ENCODE data around the gene TMEM108. TPM values are rescaled to one million over a fixed set of nuclear protein-coding genes. Genes with fewer than 3 reads are reported as not detected.

Gene TMEM108
- total RNA-seq, 1 donor from 2014 or later = 6.1 TPM

DNA sequence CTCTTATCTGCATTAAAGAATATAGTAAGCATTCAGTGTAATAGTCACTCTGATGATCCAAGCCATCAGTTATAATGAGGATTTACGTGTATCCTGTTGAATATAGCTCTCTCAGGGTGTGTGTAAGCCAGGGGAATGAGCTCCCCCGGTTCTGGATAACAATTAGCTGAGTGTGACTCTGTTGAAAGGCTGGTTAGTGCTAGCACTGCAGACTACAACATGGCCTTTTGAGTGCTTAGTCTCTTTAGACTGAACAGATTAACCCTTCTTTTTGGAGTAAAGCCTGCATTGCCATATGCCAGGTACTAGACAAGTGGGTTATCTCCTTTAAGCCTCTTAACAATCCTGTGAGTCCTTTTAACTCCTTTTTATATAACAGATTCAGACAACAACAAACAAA, 119.5 kb downstream of the TMEM108 start:
- TF ChIP-seq, protein P1, sequence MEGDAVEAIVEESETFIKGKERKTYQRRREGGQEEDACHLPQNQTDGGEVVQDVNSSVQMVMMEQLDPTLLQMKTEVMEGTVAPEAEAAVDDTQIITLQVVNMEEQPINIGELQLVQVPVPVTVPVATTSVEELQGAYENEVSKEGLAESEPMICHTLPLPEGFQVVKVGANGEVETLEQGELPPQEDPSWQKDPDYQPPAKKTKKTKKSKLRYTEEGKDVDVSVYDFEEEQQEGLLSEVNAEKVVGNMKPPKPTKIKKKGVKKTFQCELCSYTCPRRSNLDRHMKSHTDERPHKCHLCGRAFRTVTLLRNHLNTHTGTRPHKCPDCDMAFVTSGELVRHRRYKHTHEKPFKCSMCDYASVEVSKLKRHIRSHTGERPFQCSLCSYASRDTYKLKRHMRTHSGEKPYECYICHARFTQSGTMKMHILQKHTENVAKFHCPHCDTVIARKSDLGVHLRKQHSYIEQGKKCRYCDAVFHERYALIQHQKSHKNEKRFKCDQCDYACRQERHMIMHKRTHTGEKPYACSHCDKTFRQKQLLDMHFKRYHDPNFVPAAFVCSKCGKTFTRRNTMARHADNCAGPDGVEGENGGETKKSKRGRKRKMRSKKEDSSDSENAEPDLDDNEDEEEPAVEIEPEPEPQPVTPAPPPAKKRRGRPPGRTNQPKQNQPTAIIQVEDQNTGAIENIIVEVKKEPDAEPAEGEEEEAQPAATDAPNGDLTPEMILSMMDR (IDR thresholded peaks at IDR 0.05; ENCODE audit: unreplicated experiment) = no peak
- no peak overlapping the region for H3K27ac Mint-ChIP-seq
- no peaks in the 10 kb centered on the region for H3K27me3 Mint-ChIP-seq
- peaks cover 4% of the 10 kb centered on the region for H3K9me3 Mint-ChIP-seq (ENCODE audit: low read depth)
- no peak for DNase-seq (ENCODE audit: low spot score, unreplicated experiment)
- H3K4me3 Mint-ChIP-seq (ENCODE audit: low read depth) = no peak overlapping the region
- H3K4me1 Mint-ChIP-seq (ENCODE audit: low read depth) = no peaks in the 10 kb centered on the region
- H3K36me3 Mint-ChIP-seq (ENCODE audit: insufficient read depth) = no peaks in the 10 kb centered on the region

DNA sequence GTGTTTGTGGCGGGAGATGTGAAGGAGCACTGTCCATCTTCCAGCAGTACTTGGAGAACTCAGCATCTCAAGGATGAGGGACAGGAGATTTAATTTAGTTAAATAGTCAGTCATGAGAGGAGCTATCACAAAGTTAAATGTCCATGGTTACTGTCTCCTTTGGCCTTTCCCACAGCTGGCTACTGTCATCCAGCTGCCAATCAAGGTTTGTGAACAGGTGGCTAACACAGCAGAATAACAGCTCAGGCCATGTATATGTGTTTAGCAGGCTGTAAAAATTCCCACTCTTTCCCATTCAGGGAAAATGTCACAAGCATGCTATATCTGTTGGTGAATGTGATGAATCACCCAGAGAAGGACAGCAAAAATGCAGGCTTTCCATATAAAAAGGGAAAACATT, 120.5 kb downstream of the TMEM108 start:
- H3K4me1 Mint-ChIP-seq (ENCODE audit: low read depth) = no peaks in the 10 kb centered on the region
- H3K27ac Mint-ChIP-seq = no peak overlapping the region
- peaks cover 4% of the 10 kb centered on the region for H3K9me3 Mint-ChIP-seq (ENCODE audit: low read depth)
- TF ChIP-seq, protein P1 (IDR thresholded peaks at IDR 0.05; ENCODE audit: unreplicated experiment) = no peak
- H3K4me3 Mint-ChIP-seq (ENCODE audit: low read depth) = no peak overlapping the region
- H3K36me3 Mint-ChIP-seq (ENCODE audit: insufficient read depth) = no peaks in the 10 kb centered on the region
- DNase-seq (ENCODE audit: low spot score, unreplicated experiment) = no peak
- H3K27me3 Mint-ChIP-seq = no peaks in the 10 kb centered on the region

DNA sequence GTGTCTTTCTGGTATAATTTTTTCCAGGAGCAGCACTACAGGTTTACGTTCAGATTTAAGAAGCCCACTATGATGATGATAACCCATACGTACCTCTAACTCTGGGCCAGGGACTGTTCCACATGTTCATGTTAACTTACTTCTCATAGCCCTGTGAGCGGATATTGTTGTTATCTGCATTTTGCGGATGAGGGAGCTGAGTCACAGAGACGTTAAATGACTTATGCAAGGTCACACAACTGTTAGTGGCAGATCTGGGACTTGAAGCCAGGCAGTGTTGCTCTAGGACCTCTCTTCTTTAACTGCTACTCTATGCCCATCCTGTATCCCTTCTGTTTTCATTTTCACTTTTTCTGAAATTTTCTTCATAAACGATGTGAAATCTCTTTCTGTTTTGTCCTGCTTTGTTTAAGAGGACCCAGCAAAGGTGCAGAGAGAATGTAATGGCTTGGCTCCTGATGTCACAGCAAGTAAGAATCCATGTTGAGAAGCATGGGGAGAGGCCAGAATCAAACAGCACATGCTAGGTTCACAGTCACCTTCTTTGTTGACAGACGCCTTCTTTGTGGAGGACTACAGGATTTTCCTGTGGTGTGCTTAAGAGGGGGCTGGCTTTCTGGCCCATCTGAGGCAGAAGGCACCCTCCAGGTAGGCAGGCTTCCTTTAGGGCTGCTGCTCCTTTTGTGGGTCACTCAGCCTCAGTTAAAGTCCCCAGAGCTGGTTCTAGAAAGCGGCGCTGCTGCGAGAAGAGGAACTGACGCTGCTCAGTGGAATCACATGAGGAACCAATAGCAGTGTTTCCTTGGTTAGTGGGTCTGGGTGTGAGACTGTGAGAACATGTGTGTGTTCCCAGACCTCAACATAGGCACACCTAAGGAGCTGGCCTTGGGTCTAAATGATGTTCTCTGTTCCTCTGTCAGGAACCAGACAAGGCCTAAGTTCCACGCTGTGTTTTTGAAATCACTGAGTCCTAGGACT, 121.6 kb downstream of the TMEM108 start:
- Mint-ChIP-seq H3K27ac (no peak overlapping the region), H3K4me3 (ENCODE audit: low read depth) (no peak overlapping the region), H3K27me3 (no peaks in the 10 kb centered on the region), H3K4me1 (ENCODE audit: low read depth) (no peaks in the 10 kb centered on the region), H3K9me3 (ENCODE audit: low read depth) (peaks cover 4% of the 10 kb centered on the region), H3K36me3 (ENCODE audit: insufficient read depth) (no peaks in the 10 kb centered on the region)
- DNase-seq (ENCODE audit: low spot score, unreplicated experiment) = no peak
- TF ChIP-seq, protein P1 (IDR thresholded peaks at IDR 0.05; ENCODE audit: unreplicated experiment) = no peak

DNA sequence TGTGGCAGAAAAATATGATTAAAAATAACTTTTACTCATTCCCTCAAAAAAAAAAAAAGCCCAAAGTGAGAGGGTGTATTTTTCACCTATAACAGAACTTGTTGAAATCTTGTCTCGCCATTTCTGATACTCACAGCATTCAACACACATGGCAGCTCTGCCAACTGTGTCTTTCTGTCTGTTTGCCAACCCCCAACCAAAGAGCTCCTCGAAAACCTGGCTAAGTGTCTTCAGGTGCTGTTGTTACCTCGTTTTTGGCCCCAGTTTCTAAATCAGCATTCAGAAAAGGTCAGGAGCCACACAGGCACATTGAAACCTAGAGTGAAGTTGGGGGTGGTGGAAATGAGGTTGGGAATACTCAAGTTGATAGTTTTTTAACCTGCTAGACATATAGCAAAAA, 123.5 kb downstream of the TMEM108 start:
- H3K27me3 Mint-ChIP-seq = no peaks in the 10 kb centered on the region
- TF ChIP-seq, protein P1 (IDR thresholded peaks at IDR 0.05; ENCODE audit: unreplicated experiment) = no peak
- H3K4me3 Mint-ChIP-seq (ENCODE audit: low read depth) = no peak overlapping the region
- no peaks in the 10 kb centered on the region for H3K9me3 Mint-ChIP-seq (ENCODE audit: low read depth)
- DNase-seq (ENCODE audit: low spot score, unreplicated experiment) = no peak
- no peaks in the 10 kb centered on the region for H3K4me1 Mint-ChIP-seq (ENCODE audit: low read depth)
- no peaks in the 10 kb centered on the region for H3K36me3 Mint-ChIP-seq (ENCODE audit: insufficient read depth)
- no peak overlapping the region for H3K27ac Mint-ChIP-seq

DNA sequence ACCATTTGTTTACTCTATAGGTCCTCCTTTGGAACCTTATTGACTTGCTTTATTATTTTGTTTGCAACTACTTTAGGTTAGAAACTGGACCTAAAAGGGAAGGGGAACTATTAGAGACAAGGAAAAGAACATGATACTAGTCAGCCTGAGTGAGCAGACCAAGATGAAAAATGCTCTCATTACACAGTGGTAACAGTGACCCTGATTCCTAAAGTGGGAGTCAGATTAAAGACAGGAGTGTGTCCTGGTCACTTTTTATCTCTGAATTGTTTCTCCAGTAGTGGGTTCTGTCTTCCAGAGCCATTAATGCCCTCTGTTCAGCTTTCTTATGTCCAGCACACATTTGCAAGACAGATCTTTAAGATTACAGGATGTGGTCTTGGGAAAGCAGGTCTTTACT, 124.1 kb downstream of the TMEM108 start:
- H3K9me3 Mint-ChIP-seq (ENCODE audit: low read depth) = no peaks in the 10 kb centered on the region
- TF ChIP-seq, protein P1 (IDR thresholded peaks at IDR 0.05; ENCODE audit: unreplicated experiment) = no peak
- H3K4me3 Mint-ChIP-seq (ENCODE audit: low read depth) = no peak overlapping the region
- no peaks in the 10 kb centered on the region for H3K36me3 Mint-ChIP-seq (ENCODE audit: insufficient read depth)
- no peaks in the 10 kb centered on the region for H3K27me3 Mint-ChIP-seq
- no peaks in the 10 kb centered on the region for H3K4me1 Mint-ChIP-seq (ENCODE audit: low read depth)
- no peak overlapping the region for H3K27ac Mint-ChIP-seq
- no peak for DNase-seq (ENCODE audit: low spot score, unreplicated experiment)
